Placental pericyte (primary cell): ENCODE data around the gene HMGCS2. TPM values are rescaled to one million over a fixed set of nuclear protein-coding genes. Genes with fewer than 3 reads are reported as not detected.

Experiments
- total RNA-seq: library from RNA; depleted of rRNA; stranded (reverse); fragments of >200 nt; gene quantifications from 2 replicates; pipeline ENCODE4 v1.2.3, GENCODE V29; 2012

The HMGCS2 gene
- not detected in 2 replicates for total RNA-seq

GRCh38 chr1:119768778-119769177, at the start of gene HMGCS2:
HMGCS2 (minus strand) TSS chr1:119768905; CDS start chr1:119768844, 61 bp downstream.

GRCh38 chr1:119811387-119811786, 42.7 kb upstream of the HMGCS2 start, which contains the start of gene REG4:
REG4 (minus strand) TSS chr1:119811460; CDS start chr1:119808769, 2,691 bp downstream.

DNA sequence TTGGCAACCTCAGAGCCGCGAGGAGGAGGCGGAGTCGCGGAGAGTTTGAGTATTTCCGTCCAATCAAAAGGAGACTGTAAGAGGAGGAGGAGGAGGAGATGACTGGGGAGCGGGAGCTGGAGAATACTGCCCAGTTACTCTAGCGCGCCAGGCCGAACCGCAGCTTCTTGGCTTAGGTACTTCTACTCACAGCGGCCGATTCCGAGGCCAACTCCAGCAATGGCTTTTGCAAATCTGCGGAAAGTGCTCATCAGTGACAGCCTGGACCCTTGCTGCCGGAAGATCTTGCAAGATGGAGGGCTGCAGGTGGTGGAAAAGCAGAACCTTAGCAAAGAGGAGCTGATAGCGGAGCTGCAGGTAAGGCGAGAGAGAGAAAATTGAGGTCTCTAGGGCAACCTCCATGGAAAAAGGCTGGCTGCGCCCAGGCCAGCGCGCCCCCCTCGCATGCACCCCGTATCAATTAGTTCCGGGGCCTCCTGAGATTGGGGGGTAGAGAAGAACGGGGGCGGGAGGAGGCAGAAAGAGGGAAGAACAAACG, 56.8 kb downstream of the HMGCS2 start, which contains the start of gene PHGDH:
Gene PHGDH, plus strand, starts transcription at position 131 of the 538 bp plus-strand sequence. Its CDS starts 89 bp downstream, at position 220.

Other genes with a start within 250 kb of the HMGCS2 start
- gene ZNF697, start 120.6 kb downstream of the HMGCS2 start, total RNA-seq = 25.4 and 32.1 TPM in 2 replicates
- gene PHGDH, start 57.0 kb downstream of the HMGCS2 start, total RNA-seq = 89.0 and 173 TPM in 2 replicates
- not detected in 2 replicates for gene REG4, start 42.6 kb upstream of the HMGCS2 start, total RNA-seq
- gene ADAM30, start 127.6 kb upstream of the HMGCS2 start, total RNA-seq = not detected in 2 replicates